Epithelial cell of esophagus (primary cell): ENCODE results near the gene COG7.

Source experiments
- DNase-seq: peaks from one replicate; pipeline ENCODE4 v3.0.0; 2010; ENCODE audit warnings: low read depth
- H3K4me3 ChIP-seq: 2 replicates; pipeline ENCODE4 v1.5.1; 2011; ENCODE audit warnings: mild to moderate bottlenecking, low read length, control low read depth
- TF ChIP-seq, protein P1 (sequence below): IDR thresholded peaks from 2 replicates; pipeline ENCODE4 v1.5.1; 2011; ENCODE audit warnings: low read depth, mild to moderate bottlenecking, low read length, control low read depth, inconsistent platforms; ENCODE audit not compliant: insufficient read depth; ENCODE audit errors: missing control alignments

The COG7 gene

DNA sequence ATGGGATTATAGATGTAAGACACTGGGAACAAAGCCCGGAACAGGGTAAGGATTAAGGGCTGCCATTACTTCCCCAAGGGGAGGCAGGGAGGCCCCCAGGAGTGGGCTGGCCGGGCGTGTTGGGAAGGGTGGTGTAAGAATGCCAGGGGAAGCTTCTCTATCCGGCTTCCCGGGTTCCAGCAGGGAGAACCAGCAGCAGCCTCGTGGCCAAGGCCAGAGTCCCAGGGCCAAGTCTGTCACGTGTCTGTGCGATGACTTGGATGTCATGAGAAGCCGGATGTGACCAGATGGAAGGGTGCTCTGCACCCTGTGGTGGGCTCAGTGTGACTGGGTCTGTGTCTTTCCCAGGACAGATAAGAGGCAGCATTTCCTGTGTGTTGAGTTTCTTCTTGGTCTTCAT is 98.7 kb downstream of the COG7 start:
- DNase-seq, result no peak
- H3K4me3 ChIP-seq, result no peak overlapping the region
- TF ChIP-seq, protein P1, sequence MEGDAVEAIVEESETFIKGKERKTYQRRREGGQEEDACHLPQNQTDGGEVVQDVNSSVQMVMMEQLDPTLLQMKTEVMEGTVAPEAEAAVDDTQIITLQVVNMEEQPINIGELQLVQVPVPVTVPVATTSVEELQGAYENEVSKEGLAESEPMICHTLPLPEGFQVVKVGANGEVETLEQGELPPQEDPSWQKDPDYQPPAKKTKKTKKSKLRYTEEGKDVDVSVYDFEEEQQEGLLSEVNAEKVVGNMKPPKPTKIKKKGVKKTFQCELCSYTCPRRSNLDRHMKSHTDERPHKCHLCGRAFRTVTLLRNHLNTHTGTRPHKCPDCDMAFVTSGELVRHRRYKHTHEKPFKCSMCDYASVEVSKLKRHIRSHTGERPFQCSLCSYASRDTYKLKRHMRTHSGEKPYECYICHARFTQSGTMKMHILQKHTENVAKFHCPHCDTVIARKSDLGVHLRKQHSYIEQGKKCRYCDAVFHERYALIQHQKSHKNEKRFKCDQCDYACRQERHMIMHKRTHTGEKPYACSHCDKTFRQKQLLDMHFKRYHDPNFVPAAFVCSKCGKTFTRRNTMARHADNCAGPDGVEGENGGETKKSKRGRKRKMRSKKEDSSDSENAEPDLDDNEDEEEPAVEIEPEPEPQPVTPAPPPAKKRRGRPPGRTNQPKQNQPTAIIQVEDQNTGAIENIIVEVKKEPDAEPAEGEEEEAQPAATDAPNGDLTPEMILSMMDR, result no peak

DNA sequence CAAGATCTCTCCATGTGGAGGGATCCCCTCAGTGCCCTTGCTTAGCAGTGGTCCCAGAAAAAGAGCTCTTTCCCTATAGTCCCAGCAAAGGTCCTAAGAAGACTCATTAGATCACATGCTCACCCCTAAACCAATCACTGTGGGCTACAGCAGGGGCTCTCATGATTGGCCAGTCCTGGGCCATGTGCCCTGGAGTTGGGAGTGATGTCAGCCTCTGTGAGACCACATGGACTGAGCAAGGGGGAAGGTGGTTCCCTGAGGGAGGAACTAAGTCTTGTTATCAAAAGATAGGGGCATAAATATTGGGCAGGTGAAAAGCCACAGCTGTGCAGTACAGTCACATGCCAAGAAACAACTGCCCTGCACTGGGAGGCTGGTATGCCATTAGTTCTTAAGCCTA is 99.5 kb downstream of the COG7 start:
- H3K4me3 ChIP-seq, result no peak overlapping the region
- DNase-seq, result no peak
- TF ChIP-seq, protein P1, result no peak

GRCh38 chr16:23351360-23351759 is 101.6 kb downstream of the COG7 start:
- TF ChIP-seq, protein P1, result no peak
- H3K4me3 ChIP-seq, result no peak overlapping the region
- no peak for DNase-seq

GRCh38 chr16:23348579-23349469 is 104.2 kb downstream of the COG7 start:
- no peak overlapping the region for H3K4me3 ChIP-seq
- TF ChIP-seq, protein P1, result no peak
- DNase-seq, result no peak

DNA sequence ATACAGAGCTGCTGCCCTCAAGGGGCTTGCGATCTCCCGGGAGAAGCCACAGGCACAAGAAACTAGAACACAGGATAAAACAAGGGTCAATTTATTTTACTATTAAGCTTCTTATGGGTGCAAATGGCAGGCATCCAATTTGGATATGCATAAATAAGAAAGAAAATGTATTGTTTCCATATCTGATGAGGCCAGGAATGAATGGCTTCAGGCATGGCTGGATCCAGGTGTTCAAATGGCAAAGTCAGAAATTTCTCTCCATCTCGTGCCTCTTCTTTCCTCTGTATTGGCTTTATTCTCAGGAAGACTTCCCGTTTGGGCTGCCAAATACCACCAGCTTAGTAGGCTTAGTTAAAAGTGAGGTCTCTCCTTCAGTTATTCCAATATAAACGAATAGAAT is 107.8 kb downstream of the COG7 start:
- DNase-seq, result no peak
- TF ChIP-seq, protein P1, result no peak
- no peak overlapping the region for H3K4me3 ChIP-seq

GRCh38 chr16:23343643-23344612 is 109.1 kb downstream of the COG7 start:
- TF ChIP-seq, protein P1, result no peak
- DNase-seq, result no peak
- H3K4me3 ChIP-seq, result no peak overlapping the region
